Peyer's patch (tissue), 4 donors: ENCODE results near the gene KNOP1.

ENCODE experiments used
- CTCF ChIP-seq, 6 experiments: fragments of 450-650 bp in 4 of 6; fragments of 200-600 bp in 2 of 6; sonication (generic) in 1 of 6; IDR thresholded peaks; one replicate each; pipeline ENCODE4 v1.5.1; 2017 to 2019; ENCODE audit warnings: antibody characterized with exemption in 6 of 6, mild to moderate bottlenecking in 3 of 6, moderate library complexity in 1 of 6
- POLR2A ChIP-seq, 2 donors: fragments of 450-650 bp; IDR thresholded peaks; one replicate each; pipeline ENCODE4 v1.5.1; 2017; ENCODE audit warnings: antibody characterized with exemption in 2 of 2, mild to moderate bottlenecking in 2 of 2, moderate library complexity in 2 of 2

- TF ChIP-seq CTCF (IDR thresholded peaks at IDR 0.05) (no peak), POLR2A (IDR thresholded peaks at IDR 0.05) (no peak)
These were observed 28.7 kb downstream of the KNOP1 start for GRCh38 chr16:19689342-19689741.
